Right kidney (tissue), 9 donors: ENCODE data around the gene MCF2L2.
"Not testable (repeated sequence)": the region's sequence is repeated elsewhere in the genome, so short reads cannot be mapped to it uniquely, and the experiment has no call there.

ENCODE experiments used
- DNase-seq: peaks from one replicate; pipeline ENCODE4 v3.0.0-alpha.2; 2016
- long read RNA-seq, 8 donors: transcript quantifications; one replicate each; lab custom pipeline, GENCODE V29; 2026

The MCF2L2 gene, protein sequence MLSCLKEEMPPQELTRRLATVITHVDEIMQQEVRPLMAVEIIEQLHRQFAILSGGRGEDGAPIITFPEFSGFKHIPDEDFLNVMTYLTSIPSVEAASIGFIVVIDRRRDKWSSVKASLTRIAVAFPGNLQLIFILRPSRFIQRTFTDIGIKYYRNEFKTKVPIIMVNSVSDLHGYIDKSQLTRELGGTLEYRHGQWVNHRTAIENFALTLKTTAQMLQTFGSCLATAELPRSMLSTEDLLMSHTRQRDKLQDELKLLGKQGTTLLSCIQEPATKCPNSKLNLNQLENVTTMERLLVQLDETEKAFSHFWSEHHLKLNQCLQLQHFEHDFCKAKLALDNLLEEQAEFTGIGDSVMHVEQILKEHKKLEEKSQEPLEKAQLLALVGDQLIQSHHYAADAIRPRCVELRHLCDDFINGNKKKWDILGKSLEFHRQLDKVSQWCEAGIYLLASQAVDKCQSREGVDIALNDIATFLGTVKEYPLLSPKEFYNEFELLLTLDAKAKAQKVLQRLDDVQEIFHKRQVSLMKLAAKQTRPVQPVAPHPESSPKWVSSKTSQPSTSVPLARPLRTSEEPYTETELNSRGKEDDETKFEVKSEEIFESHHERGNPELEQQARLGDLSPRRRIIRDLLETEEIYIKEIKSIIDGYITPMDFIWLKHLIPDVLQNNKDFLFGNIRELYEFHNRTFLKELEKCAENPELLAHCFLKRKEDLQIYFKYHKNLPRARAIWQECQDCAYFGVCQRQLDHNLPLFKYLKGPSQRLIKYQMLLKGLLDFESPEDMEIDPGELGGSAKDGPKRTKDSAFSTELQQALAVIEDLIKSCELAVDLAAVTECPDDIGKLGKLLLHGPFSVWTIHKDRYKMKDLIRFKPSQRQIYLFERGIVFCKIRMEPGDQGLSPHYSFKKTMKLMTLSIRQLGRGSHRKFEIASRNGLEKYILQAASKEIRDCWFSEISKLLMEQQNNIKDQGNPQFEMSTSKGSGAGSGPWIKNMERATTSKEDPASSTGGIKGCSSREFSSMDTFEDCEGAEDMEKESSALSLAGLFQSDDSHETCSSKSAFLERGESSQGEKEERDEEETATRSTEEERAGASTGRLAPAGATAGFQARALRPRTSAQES
- long read RNA-seq, donor 1: 0 reads
- long read RNA-seq, donor 2: 0 reads
- long read RNA-seq, donor 3: 0 reads
- long read RNA-seq, donor 4: 0 reads
- long read RNA-seq, donor 5: 0 reads
- long read RNA-seq, donor 6: 0 reads
- long read RNA-seq, donor 7: 0 reads
- long read RNA-seq, donor 8: 0 reads

DNA sequence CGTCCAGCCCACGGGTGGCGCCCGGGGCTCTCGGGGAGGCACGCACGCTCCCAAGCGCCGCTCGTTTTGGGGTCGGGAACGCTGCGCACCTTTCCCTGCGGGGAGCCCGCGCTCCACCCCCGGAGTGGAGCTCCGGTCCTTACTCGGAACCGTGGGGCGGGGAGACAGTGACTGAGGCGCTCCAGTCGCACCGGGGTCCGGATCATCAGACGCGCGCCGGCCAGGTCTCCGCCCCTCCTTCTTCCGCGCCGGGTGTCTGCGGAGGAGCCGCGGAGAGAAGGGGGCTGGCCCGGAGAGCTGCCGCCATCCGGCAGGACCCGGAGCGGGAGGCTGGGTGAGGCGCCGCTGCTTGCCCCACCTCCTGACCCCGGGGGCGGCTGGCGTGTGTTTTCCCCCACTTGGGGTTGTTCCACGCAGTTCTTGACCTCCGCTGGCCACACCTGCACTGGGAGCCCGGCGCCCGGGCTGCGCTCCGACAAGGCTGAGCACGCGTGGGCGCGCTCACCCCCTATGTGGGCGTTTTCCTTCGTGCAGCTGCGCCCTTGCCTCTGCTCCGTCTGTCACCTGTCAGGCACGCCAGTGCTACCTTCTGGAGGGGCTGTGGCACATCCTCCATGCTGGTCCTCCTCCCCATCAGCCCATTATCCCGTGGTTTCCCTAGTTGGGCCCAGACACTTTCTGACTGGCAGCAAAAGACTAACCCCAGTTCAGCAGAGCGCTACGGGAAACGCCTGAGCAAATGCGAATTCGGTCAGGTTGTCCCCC is at the start of gene MCF2L2:
TSS of gene MCF2L2 (minus strand) at position 173 of the 765 bp plus-strand sequence. CDS start 642 bp downstream, outside the sequence.
- peak; percentile 74 for DNase-seq

DNA sequence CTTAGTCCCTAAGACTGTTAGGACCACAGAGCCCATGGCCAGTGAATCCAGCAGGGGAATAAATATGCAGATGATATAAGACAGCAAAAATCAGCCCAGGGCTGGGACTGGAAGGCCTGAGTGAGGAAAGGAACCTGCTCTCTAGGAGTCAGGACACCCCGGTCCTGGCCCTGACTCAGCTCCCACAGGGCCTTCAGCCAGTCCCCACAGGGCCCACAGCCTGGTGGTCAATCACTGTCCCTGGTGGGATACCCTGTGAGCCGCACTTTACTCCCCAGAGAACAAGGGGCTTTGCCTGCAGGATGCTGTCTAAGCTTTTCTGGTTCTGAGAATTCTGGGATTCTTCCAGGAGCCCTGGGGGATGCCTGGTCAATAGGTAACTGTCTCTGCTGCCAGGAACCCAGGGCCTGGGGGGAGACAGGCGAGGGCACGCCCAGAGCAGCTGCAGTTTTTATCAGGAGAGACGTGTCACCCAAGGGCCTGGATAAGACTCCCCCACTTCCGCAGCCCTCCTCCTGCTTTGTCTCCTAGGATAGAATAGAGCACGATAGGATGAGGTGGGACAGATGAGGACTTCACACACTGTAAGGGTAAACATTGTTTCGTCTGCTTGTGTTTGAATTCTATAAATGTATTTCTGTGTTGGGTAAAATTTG is 49.5 kb upstream of the MCF2L2 start:
- no peak for DNase-seq

DNA sequence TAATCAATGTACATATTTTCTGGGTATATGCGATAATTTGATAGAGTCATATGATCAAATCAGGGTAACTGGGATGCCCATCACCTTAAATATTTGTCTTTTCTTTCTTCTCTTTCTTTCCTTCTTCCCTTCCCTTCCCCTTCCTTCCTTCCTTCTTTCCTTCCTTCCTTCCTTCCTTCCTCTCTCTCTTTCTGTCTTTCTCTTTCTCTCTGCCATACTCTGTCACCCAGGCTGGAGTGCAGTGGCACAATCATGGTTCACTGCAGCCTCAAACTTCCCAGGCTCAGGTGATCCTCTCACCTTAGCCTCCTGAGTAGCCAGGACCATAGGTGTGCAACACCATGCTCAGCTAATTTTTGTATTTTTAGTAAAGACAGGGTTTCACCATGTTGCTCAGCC is 47.3 kb upstream of the MCF2L2 start:
- DNase-seq: not testable (repeated sequence)

DNA sequence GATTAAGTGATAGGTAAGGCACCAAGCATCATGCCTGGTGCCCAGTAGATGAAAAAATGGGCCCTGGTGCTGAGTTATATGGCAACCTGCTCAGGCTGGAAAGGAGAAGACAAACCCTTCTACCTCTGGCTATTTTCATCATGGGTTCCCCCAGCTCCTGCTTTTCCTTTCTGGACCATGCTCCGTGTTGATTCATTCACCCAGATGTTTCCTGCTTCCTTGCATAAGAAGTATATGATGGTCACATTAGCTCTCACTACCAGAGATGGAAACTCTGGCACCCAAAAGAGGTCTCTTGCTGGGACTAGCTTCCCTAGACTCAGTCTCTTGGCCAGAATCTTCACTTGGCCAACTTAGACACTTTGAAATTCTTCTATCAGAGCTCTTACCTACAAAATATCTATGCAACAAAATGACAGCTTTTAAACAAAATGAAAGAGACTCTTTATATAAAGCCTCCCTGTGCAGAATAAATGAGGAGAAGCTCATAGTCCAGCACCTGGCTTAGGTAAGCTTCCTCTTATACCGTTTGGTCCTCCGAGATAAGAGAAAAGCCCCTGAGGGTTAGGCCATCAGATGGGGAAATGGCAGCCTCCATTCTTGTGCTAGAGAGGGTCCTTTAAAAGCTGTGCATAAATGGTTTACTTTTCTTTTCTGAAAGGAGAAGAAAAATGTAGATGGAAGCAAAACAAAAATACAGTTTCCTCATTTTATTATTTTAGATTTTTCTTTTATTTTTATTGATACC is 46.8 kb upstream of the MCF2L2 start:
- DNase-seq: no peak

DNA sequence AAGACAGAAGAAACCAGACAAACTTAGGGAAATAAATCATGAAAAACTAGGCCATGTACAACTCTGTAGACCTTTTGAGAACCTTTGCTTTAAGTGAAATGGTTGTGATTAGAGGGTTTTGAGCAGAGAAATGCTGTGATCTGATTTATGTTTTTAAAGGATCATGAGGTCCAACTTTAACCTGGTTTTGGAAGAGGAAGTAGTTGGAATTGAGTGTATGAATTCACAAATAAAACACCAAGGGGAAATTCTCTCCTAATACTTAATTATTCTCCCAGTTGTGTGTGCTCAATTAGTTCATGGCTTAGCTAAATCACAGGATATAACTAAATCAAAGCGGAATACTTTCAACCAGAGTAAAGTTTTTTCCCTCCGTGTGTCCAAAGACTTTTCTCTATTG is 45.5 kb upstream of the MCF2L2 start:
- DNase-seq: no peak

DNA sequence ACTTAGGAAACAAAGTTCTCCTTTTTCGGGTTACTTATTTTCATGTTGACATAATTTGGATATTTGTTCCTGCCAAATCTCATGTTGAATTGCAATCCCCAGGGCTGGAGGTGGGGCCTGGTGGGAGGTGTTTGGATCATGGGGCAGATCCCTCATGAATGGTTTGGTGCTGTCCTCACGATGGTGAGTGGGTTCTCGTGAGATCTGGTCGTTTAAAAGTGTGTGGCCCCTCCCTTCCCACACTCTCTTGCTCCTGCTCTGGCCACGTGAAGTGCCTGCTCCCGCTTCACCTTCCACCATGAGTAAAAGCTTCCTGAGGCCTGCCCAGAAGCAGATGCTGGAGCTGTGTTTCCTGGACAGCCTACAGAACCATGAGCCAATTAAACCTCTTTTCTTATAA is 43.7 kb upstream of the MCF2L2 start:
- DNase-seq: no peak

DNA sequence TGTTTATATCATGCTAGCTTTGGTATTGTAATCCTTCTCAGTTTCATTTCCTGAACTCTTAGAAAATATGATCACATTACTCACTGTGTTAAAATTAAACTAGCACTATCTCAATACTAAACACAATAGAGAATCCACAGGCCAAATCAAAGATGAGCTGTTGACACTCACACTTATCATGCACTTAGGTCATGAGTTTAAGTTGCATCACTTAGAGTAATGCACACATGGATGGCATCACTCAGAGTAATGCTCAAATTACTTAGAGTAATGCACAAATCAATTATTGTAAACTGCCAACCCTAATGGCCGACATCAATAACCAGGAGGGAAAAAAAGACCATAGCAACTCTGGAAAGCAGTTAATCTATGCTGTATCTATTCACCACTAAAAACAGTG is 40.0 kb upstream of the MCF2L2 start:
- DNase-seq: no peak

DNA sequence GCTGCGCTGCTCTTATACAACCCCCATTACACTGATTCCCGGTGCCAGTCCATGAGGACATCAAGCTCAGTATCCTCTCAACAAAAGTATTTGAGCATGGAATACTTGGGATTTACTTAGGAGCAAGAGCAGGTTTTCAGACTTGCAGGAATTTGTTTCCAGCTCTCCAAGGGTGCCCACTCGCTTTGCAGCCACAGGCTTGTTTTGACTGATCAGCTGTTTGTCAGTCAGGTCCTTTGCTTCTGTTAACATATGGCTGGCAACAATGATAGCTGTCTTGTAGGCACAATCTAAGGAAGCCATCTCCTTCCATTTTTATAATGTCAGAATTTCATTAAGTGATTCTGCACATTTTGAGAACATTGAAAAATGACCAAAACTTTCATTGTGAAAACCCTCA is 38.2 kb upstream of the MCF2L2 start:
- DNase-seq: no peak

DNA sequence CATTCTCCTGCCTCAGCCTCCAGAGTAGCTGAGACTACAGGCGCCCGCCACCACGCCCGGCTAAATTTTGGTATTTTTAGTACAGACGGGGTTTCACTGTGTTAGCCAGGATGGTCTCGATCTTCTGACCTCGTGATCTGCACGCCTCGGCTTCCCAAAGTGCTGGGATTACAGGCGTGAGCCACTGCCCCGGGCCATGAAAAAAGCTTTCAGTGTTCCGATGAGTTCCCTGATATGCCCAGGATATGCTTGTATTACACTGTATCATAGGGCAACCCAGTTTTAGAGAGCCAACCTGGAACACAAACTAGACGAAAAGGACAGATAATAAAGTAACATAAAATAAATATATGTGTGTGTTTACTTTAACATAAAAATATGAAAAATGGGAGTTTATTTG is 37.3 kb upstream of the MCF2L2 start:
- not testable (repeated sequence) for DNase-seq

DNA sequence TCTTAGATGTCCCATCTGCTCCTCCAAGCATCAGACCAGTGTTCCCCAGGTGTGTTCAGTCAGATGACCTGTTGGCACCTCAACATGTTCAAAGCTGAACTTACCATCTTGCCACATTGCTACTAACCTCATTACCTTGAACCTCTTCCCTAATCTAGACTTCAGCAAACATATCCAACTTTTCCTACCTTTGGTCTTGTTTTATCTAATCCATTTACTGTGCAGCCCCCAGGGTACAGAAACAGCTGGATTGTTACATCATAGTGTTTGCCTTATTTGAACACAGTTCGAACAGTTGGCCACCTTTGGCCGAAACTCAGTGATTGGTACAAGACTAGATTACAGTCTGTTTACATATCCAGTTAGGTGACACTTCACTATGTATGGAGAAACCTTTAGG is 36.1 kb upstream of the MCF2L2 start:
- no peak for DNase-seq

DNA sequence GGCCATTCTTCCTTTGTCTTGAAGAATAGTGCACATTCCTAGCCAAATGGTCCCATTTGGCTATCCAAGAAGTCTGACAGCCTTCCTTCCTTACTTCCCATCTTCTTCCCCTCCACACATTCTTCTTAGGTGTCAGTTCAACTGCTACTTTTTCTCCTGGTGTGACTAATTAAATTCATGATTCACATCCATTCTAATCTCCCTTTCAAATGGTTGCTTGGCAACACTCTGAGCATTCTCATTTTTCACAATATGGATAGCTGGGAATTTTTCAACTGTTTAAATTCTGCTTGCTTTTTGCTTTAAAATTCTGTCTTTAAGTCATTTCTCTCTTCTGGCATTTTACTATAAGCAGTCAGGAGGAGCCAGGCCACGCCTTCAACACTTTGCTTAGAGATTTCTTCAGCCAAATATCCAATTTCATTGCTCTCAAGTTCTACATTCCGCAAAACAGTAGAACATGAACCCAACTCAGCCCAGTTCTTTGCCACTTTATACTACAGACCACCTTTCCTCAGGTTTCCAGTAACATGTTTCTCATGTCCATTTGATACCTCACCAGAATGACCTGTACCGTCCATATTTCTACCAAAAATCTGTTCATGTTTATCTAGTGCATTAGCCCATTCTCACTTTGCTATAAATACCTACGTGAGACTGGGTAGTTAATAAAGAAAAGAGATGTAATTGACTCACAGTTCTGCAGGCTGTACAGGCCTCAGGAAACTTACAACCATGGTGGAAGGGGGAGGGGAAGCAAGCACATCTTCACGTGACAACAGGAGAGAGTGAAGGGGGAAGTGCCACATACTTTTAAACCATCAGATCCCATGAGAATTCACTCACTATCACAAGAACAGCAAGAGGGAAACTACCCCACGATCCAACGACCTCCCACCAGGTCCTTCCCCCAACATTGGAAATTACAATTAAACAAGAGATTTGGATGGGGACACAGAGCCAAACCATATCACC is 31.9 kb upstream of the MCF2L2 start:
- DNase-seq: no peak

DNA sequence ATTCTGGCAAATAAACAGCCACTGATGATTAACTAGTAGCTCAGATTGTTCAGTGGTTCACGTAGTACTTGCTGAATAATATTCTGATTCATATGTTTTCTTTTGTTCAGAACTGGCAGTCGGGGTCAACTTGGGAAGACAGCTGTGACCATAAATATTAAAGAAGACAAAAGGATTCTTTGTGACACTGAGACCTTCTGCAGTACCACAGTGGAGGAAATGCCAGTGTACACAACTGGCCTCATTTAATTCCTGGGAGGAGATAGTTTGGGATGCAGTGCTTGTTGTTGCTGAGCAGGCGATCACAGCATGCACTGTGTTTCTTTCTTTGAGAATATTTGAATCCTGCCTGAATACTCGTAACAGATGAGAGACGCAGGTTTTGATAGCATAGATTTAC is 26.7 kb upstream of the MCF2L2 start:
- DNase-seq: no peak

DNA sequence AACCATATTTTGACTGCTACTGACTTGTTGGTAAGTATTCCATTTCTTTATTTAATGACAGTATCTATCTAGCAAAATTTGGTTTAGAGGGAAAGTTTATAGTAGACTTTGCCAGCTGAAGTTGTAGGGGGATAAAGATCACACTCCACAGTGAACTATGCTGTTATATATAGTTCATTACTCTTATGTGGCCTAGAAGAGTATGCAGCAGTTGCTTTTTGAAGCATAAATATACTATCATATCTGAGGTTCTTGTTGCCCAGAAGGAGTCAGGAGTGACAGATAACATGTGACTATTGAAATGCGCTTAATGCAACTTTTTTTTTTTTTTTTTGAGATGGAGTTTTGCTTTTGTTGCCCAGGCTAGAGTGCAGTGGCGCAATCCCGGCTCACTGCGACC is 25.6 kb upstream of the MCF2L2 start:
- no peak for DNase-seq

DNA sequence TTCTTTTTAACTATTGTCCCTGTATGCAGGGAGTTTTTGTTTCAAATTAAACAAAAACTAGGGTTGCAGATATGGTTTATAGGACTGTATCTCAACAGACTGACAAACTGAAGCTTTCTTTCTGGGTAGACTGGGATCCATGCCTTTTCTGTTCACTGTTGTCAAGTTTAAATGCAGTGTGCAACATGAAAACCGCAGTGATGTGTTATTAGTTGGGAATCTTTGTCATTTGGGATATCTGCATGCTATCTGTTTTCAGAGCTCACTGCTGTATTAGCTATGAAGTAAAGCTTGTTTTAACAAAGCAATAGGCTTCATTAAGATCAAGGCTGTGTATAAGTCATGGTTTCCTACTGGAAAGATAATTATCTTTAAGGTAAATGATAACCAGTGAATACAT is 21.4 kb upstream of the MCF2L2 start:
- DNase-seq: no peak

DNA sequence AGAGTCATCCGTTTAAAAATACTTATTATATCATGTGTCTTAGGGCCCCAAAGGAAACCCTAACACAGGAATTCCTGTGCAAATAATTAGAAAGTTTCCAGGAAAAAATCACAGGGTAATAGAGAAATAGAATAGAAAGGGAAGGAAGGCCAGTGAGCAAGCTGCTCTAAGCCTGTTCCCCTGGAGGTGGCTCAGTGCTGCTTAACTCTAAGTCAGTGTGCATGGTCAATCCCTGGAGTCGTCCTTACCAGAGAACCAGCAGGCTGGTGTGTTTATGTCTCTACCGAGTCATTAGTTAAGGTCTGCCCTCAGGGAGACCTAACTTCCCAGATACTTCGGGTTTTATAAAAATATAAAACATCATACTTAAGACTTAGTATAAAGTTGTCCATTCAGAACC is 21.0 kb upstream of the MCF2L2 start:
- no peak for DNase-seq

DNA sequence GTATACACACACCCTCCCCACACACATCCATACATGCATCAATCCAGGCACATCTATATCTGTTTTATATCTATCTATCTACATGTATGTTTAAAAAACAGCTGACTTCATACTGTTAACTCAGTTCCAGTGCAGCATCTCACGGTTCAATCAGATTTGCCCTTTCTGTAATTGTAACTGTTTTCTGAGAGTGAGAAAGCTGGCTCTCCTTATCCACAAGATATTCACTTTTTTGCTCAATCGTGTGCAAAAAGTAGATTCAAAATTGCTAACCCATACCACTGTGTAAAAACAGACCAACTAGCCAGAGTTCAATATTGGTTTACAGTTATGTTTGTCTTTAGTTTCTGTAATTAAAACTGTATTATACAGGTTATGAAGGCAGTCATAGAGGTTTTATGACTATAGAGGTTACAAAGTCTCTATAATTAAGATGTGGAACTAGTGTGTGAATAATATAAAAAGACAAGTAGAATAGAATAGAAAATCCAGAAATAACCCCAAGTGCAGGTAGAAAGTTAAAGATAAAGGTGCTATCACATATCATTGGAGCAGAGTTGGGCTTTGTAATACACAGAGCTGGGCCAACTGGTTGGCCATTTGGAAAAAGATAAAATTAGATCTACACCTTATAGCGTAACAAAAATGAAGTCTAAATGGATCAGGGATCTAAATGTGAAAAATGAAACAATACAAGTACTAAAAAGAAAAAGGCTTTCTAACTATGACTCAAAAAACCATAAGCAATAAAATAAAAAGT is 20.1 kb upstream of the MCF2L2 start:
- DNase-seq: no peak

DNA sequence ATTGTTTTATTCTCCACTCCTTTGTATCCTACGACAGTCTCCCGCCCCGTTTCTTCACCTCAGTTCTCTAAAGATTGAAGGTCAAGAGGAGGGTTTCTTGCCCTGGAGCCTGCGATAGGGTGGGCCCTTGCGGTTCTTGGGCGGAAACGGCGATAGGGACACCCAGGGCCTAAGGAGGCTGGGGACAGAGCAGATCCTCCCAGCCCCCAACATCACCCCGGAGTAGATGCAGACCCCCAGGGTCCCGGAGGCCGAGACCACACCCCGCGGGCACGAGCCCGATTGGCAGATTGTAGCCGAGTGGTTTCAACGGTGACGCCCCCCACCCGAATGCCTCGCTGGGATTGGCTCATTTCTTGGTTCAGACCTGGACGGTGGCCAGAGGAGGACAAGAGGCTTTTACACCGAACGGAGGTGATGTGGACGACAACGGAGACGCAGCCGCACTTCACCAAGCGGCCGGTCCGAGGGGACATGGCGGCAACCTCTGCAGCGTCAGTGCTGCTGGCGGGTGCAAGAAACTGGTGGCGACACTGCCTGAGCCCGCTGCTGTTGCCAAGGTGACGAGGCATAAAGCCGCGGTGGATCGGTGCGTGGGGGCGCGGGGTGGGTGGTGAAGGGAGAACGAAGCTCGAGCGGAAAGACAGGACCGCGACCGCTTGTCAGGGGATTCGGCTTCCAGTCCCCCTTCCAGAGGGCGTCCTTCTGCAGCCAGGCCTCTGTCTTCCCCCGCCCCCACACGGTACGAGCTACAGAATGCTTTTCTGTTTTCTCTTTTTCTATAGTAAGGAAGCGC is 19.0 kb upstream of the MCF2L2 start:
- peak; percentile 91 for DNase-seq

DNA sequence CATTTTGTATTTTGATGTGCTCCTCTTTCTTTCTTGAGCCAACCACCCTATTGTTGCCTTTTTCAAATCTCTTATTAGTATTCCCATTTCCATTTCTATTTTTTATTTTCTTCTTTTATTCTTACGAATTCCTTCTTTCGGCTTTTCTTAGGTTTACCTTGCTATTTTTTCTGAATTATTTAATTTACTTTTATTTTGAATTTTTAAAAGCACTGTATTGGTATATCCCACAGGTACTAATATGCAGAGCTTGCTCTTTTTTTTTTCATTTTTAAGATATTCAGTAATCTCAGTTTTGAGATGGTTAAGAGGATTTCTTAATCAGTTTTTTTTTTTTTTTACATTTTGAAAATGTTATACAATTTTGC is 18.4 kb upstream of the MCF2L2 start:
- DNase-seq: no peak
